ENCODE results near the gene FERMT1. TPM values are rescaled to one million over a fixed set of nuclear protein-coding genes. Genes with fewer than 3 reads are reported as not detected.

Gene FERMT1
- total RNA-seq, 1 donor from 2014 or later: 1.3 TPM

- H2AFZ ChIP-seq (replicated peaks): no peak overlapping the region
- no peak overlapping the region for H3K27ac ChIP-seq
- no peak overlapping the region for H3K4me3 ChIP-seq
- no peak overlapping the region for H3K27ac Mint-ChIP-seq
- H3K4me1 ChIP-seq: no peaks in the 10 kb centered on the region
- H3K4me1 Mint-ChIP-seq: no peaks in the 10 kb centered on the region
- H3K36me3 Mint-ChIP-seq: no peaks in the 10 kb centered on the region
- H3K9ac ChIP-seq: no peak overlapping the region
- H3K79me2 ChIP-seq (ENCODE audit: low read depth): no peaks in the 10 kb centered on the region
- peaks cover 15% of the 10 kb centered on the region for H3K9me3 ChIP-seq (ENCODE audit: low read depth)
- DNase-seq (ENCODE audit: low spot score): no peak
- H3K27me3 ChIP-seq: no peaks in the 10 kb centered on the region
- H3F3A ChIP-seq (ENCODE audit: low read depth): no peaks in the 10 kb centered on the region
- no peaks in the 10 kb centered on the region for H3K36me3 ChIP-seq
- peak; percentile 37 for TF ChIP-seq CTCF (IDR thresholded peaks at IDR 0.05)
- TF ChIP-seq EZH2 (IDR thresholded peaks at IDR 0.05): no peak
- TF ChIP-seq EZH2phosphoT487 (IDR thresholded peaks at IDR 0.05): no peak
- H3K4me2 ChIP-seq: no peak overlapping the region
- H4K20me1 ChIP-seq (ENCODE audit: low read depth): no peaks in the 10 kb centered on the region
- H3K9me3 Mint-ChIP-seq: peaks cover 22% of the 10 kb centered on the region
- H3K27me3 Mint-ChIP-seq (ENCODE audit: insufficient read depth, low read depth): peaks cover 2% of the 10 kb centered on the region
- H3K4me3 Mint-ChIP-seq: no peak overlapping the region
Observed at GRCh38 chr20:6157345-6157744, 34.5 kb upstream of the FERMT1 start.

GRCh38 chr20:6152777-6153176 lies 29.9 kb upstream of the FERMT1 start:
- H3K36me3 Mint-ChIP-seq: no peaks in the 10 kb centered on the region
- Histone ChIP-seq H3K4me2 (no peak overlapping the region), H3K9ac (no peak overlapping the region), H3K4me3 (no peak overlapping the region), H3K27me3 (no peaks in the 10 kb centered on the region), H2AFZ (replicated peaks) (no peak overlapping the region), H3K9me3 (ENCODE audit: low read depth) (peaks cover 20% of the 10 kb centered on the region), H3K4me1 (no peaks in the 10 kb centered on the region), H3F3A (ENCODE audit: low read depth) (no peaks in the 10 kb centered on the region), H3K79me2 (ENCODE audit: low read depth) (no peaks in the 10 kb centered on the region), H3K27ac (no peak overlapping the region), H4K20me1 (ENCODE audit: low read depth) (no peaks in the 10 kb centered on the region), H3K36me3 (no peaks in the 10 kb centered on the region)
- TF ChIP-seq EZH2phosphoT487 (IDR thresholded peaks at IDR 0.05) (no peak), EZH2 (IDR thresholded peaks at IDR 0.05) (no peak), CTCF (IDR thresholded peaks at IDR 0.05) (no peak)
- H3K27me3 Mint-ChIP-seq (ENCODE audit: insufficient read depth, low read depth): no peaks in the 10 kb centered on the region
- H3K9me3 Mint-ChIP-seq: peaks cover 18% of the 10 kb centered on the region
- H3K4me1 Mint-ChIP-seq: no peaks in the 10 kb centered on the region
- no peak overlapping the region for H3K4me3 Mint-ChIP-seq
- DNase-seq (ENCODE audit: low spot score): no peak
- no peak overlapping the region for H3K27ac Mint-ChIP-seq

- Histone ChIP-seq H3K36me3 (no peaks in the 10 kb centered on the region), H3K79me2 (ENCODE audit: low read depth) (no peaks in the 10 kb centered on the region), H3F3A (ENCODE audit: low read depth) (no peaks in the 10 kb centered on the region), H3K4me2 (no peak overlapping the region), H3K27me3 (no peaks in the 10 kb centered on the region), H2AFZ (replicated peaks) (no peak overlapping the region), H3K4me3 (no peak overlapping the region), H4K20me1 (ENCODE audit: low read depth) (no peaks in the 10 kb centered on the region), H3K9ac (no peak overlapping the region), H3K27ac (no peak overlapping the region), H3K9me3 (ENCODE audit: low read depth) (peaks cover 12% of the 10 kb centered on the region), H3K4me1 (no peaks in the 10 kb centered on the region)
- Mint-ChIP-seq H3K9me3 (peaks cover 7% of the 10 kb centered on the region), H3K27ac (no peak overlapping the region), H3K4me3 (no peak overlapping the region), H3K27me3 (ENCODE audit: insufficient read depth, low read depth) (peaks cover 4% of the 10 kb centered on the region), H3K4me1 (no peaks in the 10 kb centered on the region), H3K36me3 (no peaks in the 10 kb centered on the region)
- TF ChIP-seq EZH2 (IDR thresholded peaks at IDR 0.05) (no peak), EZH2phosphoT487 (IDR thresholded peaks at IDR 0.05) (no peak), CTCF (IDR thresholded peaks at IDR 0.05) (no peak)
- DNase-seq (ENCODE audit: low spot score): no peak
Observed at GRCh38 chr20:6148073-6148472, 25.2 kb upstream of the FERMT1 start.

Measured in neural progenitor cell (in vitro differentiated cells).